Thyroid gland (tissue), 4 donors: ENCODE data around the gene NOSIP. TPM values are rescaled to one million over a fixed set of nuclear protein-coding genes. Genes with fewer than 3 reads are reported as not detected.

ENCODE experiments used
- DNase-seq, 2 donors: peaks; one replicate each; pipeline ENCODE4 v3.0.0-alpha.2; 2019
- H3K27ac ChIP-seq, 3 donors: fragments of 200-600 bp; sonication (generic); 1 replicate in 2 of 3; 2 replicates in 1 of 3; pipeline ENCODE4 v1.5.1; 2016 to 2019; ENCODE audit warnings: mild to moderate bottlenecking in 1 of 3, moderate library complexity in 1 of 3
- H3K27me3 ChIP-seq: fragments of 200-600 bp; sonication (generic); one replicate; pipeline ENCODE4 v1.5.1; 2019
- H3K36me3 ChIP-seq, 2 donors: fragments of 200-600 bp; sonication (generic); one replicate each; pipeline ENCODE4 v1.5.1; 2016 to 2019
- H3K4me1 ChIP-seq, 2 donors: fragments of 200-600 bp; sonication (generic); one replicate each; pipeline ENCODE4 v1.5.1; 2017 to 2019
- H3K4me3 ChIP-seq, 3 donors: fragments of 200-600 bp; sonication (generic); replicated peaks in 1 of 3; 1 replicate in 2 of 3; 2 replicates in 1 of 3; pipeline ENCODE4 v1.5.1; 2016; ENCODE audit warnings: mild to moderate bottlenecking in 1 of 3
- H3K9me3 ChIP-seq: fragments of 200-600 bp; sonication (generic); one replicate; pipeline ENCODE4 v1.5.1; 2017
- POLR2A ChIP-seq, 2 donors: fragments of 450-650 bp; IDR thresholded peaks; one replicate each; pipeline ENCODE4 v1.6.1; 2017; ENCODE audit warnings: antibody characterized with exemption in 2 of 2, mild to moderate bottlenecking in 2 of 2, moderate library complexity in 1 of 2
- WGBS, 2 donors: methylation state at CpG; one replicate each; pipeline ENCODE4 v1.1.5; 2017; 5-methylcytosine and 5-hydroxymethylcytosine counted together
- intact Hi-C: fragments of 100-400 bp; cut with DNase I; formaldehyde crosslinking; loops from one replicate; pipeline ENCODE4 v1.15.1; 2023
- total RNA-seq, 4 donors: library from RNA; depleted of rRNA; stranded (reverse); fragments of >200 nt; gene quantifications; one replicate each; pipeline ENCODE4 v1.2.3, GENCODE V29; 2016
- TF ChIP-seq, protein P1 (sequence below), 6 experiments: fragments of 200-600 bp in 3 of 6; fragments of 450-650 bp in 3 of 6; sonication (generic) in 3 of 6; IDR thresholded peaks; one replicate each; pipeline ENCODE4 v1.5.1; 2016 to 2019; ENCODE audit warnings: antibody characterized with exemption in 6 of 6, mild to moderate bottlenecking in 2 of 6, inconsistent platforms in 1 of 6, moderate library complexity in 1 of 6

NOSIP gene
- total RNA-seq, 4 donors from 2014 or later = 46.1 to 94.6 (median 64.7) TPM

DNA sequence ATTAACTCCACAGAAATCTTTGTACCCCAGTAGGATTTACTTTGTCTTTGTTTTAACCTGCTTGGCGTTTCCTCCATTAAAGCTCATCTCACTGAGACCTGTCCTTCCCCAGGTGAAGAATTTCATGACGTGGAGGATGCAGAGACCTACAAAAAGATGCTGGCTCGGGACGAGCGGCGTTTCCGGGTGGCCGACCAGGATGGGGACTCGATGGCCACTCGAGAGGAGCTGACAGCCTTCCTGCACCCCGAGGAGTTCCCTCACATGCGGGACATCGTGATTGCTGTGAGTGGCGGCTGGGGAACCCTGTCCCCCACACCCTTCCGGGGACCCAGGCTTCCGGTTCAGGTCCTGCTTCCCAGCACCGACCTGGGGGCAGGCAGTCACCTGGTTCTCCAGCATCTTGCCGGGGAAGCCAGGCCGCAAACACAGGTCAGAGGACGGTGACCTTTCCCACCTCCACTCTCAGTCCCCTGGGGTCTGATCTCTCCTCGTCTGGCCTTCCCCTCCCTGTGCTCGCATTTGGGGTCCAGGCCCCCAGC lies 43.4 kb downstream of the NOSIP start:
- TF ChIP-seq, protein P1, sequence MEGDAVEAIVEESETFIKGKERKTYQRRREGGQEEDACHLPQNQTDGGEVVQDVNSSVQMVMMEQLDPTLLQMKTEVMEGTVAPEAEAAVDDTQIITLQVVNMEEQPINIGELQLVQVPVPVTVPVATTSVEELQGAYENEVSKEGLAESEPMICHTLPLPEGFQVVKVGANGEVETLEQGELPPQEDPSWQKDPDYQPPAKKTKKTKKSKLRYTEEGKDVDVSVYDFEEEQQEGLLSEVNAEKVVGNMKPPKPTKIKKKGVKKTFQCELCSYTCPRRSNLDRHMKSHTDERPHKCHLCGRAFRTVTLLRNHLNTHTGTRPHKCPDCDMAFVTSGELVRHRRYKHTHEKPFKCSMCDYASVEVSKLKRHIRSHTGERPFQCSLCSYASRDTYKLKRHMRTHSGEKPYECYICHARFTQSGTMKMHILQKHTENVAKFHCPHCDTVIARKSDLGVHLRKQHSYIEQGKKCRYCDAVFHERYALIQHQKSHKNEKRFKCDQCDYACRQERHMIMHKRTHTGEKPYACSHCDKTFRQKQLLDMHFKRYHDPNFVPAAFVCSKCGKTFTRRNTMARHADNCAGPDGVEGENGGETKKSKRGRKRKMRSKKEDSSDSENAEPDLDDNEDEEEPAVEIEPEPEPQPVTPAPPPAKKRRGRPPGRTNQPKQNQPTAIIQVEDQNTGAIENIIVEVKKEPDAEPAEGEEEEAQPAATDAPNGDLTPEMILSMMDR (IDR thresholded peaks at IDR 0.05) = no peak
- no peak for TF ChIP-seq POLR2A (IDR thresholded peaks at IDR 0.05)
- Histone ChIP-seq H3K4me1 (peaks cover 4 to 15% of the 10 kb centered on the region in 2 donors), H3K27ac (no peak overlapping the region), H3K27me3 (no peaks in the 10 kb centered on the region), H3K36me3 (no peaks in the 10 kb centered on the region), H3K4me3 (no peak overlapping the region), H3K9me3 (no peaks in the 10 kb centered on the region)
- WGBS, 2 donors = 90 to 91% methylated on average over 20 to 22 of the region's 22 CpGs
- no peak for DNase-seq
- intact Hi-C loops = no loop called here

DNA sequence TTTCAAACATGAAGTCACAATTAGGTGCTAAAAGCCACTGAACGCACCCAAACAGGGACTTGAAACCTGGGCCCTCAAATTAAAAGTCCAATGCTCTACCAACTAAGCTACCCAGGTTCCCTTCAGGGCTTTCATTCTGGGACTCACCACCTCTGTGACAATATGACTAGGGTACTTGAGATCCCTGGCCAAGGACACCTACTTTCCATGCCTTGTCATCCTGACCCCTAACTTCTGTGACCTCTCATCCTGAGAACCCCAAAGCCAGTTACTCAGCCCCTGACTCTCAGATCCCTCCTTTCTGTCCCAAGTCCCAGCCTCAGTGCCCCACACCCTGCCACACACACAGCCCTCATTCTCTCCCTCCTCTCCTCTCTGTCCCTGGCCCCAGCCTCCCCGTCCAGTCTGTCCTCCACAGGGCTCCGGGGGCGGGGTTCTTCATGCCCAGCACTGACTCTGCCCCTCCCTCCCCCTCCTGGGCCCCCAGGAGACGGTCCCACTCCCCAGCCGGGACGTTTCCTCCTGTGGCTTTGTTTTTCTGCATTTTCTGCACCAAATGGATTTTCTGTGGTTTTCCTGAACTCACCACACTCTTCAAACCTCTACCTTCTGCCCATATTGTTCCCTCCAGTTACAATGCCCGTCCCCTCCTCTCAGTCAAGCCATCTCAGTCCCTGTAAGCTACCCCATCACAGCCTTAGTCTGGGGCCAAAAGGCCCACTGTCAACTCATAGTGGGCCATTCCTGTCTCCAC lies 45.5 kb downstream of the NOSIP start:
- no peak overlapping the region for H3K27ac ChIP-seq
- no peaks in the 10 kb centered on the region for H3K36me3 ChIP-seq
- WGBS, 2 donors = 75 to 78% methylated on average over 8 of the region's 8 CpGs
- H3K27me3 ChIP-seq = no peaks in the 10 kb centered on the region
- no peak for DNase-seq
- TF ChIP-seq, protein P1 (IDR thresholded peaks at IDR 0.05) = no peak
- no peak for TF ChIP-seq POLR2A (IDR thresholded peaks at IDR 0.05)
- no peak overlapping the region for H3K4me3 ChIP-seq
- H3K4me1 ChIP-seq = peaks cover 4 to 15% of the 10 kb centered on the region in 2 donors
- intact Hi-C loops = no loop called here
- H3K9me3 ChIP-seq = no peaks in the 10 kb centered on the region

DNA sequence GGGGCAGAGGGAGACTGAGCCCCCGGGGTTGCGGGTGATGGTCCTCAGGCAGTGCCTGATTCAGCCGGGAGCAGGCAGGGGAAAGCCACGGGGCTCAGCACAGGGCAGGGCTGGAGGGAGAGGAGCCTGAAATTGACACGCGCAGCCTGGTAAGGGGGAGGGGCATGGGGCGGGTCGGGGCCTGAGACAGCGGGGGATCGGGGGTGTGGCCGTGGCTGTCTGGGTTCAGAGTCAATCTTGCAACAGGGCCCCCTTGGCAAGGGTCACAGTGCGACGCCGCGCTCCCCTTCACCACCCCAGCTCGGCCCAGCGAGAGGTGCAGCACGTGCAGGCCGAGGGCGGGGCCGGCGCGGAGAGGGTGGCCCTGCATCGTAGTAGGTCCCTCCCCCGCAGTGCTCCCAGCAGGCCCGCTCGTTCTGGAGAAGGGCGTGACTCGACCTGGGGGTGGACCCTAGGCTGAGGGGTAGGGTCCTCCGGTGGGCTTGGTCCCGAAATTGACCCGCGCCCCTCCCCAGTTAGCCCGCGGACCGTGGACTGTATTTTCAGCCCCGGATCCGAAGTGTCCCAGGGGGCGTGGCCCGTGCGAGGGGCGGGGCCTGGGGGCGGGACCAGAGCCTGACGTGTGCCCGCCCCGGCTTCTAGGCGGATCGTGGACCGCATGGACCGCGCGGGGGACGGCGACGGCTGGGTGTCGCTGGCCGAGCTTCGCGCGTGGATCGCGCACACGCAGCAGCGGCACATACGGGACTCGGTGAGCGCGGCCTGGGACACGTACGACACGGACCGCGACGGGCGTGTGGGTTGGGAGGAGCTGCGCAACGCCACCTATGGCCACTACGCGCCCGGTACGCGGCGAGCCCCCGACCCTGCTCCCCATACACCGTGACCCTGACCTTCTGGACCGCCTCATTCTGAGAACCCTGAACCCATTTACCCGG lies 46.5 kb downstream of the NOSIP start:
- Histone ChIP-seq H3K4me1 (peaks cover 4 to 15% of the 10 kb centered on the region in 2 donors), H3K36me3 (no peaks in the 10 kb centered on the region), H3K4me3 (peak overlapping the region in 2 of 3 donors; percentile 50 to 65), H3K9me3 (no peaks in the 10 kb centered on the region), H3K27ac (no peak overlapping the region), H3K27me3 (no peaks in the 10 kb centered on the region)
- DNase-seq = peak; percentile 69 to 78
- no peak for TF ChIP-seq POLR2A (IDR thresholded peaks at IDR 0.05)
- TF ChIP-seq, protein P1 (IDR thresholded peaks at IDR 0.05) = peak in 2 of 6 experiments; percentile 9 to 28
- intact Hi-C loops = no loop called here
- 10 to 16% methylated on average over 14 to 23 of the region's 87 CpGs for WGBS, 2 donors

- whole genome bisulfite sequencing, 2 donors = 96% methylated on average over 7 of the region's 7 CpGs
Observed at GRCh38 chr19:49530708-49531107, 49.6 kb downstream of the NOSIP start.

More at GRCh38 chr19:49530708-49531107, 49.6 kb downstream of the NOSIP start:
- TF ChIP-seq POLR2A (IDR thresholded peaks at IDR 0.05) = no peak
- TF ChIP-seq, protein P1 (IDR thresholded peaks at IDR 0.05) = no peak
- Histone ChIP-seq H3K27me3 (no peaks in the 10 kb centered on the region), H3K36me3 (no peaks in the 10 kb centered on the region), H3K4me3 (no peak overlapping the region), H3K9me3 (no peaks in the 10 kb centered on the region), H3K4me1 (peaks cover 8 to 22% of the 10 kb centered on the region in 2 donors), H3K27ac (no peak overlapping the region)
- intact Hi-C loops = no loop called here
- no peak for DNase-seq
